Activated T-cell treated with anti-CD3 and anti-CD28 coated beads, Interleukin-2, amount 50 U/mL, for 24 hours (primary cell): ENCODE measurements around the gene RCHY1.
A peak's percentile ranks its signal among the peaks of the same experiment; 100 is the strongest.
"Not testable (repeated sequence)": the region's sequence is repeated elsewhere in the genome, so short reads cannot be mapped to it uniquely, and the experiment has no call there.

Source experiments
- DNase-seq: peaks from one replicate; pipeline ENCODE4 v3.0.0-alpha.2; 2020
- H3K27ac Mint-ChIP-seq: 2 replicates; pipeline ENCODE4 v1.8.0; 2020; ENCODE audit warnings: mild to moderate bottlenecking, mixed read lengths
- H3K27me3 Mint-ChIP-seq: 2 replicates; pipeline ENCODE4 v1.8.0; 2020; ENCODE audit warnings: mixed read lengths
- H3K36me3 Mint-ChIP-seq: 2 replicates; pipeline ENCODE4 v1.8.0; 2020; ENCODE audit warnings: low read depth, mixed read lengths
- H3K4me1 Mint-ChIP-seq: 2 replicates; pipeline ENCODE4 v1.8.0; 2020; ENCODE audit warnings: low read depth, mixed read lengths
- H3K4me3 Mint-ChIP-seq: 2 replicates; pipeline ENCODE4 v1.8.0; 2020; ENCODE audit warnings: mild to moderate bottlenecking, moderate library complexity, mixed read lengths
- H3K9me3 Mint-ChIP-seq: 2 replicates; pipeline ENCODE4 v1.8.0; 2020; ENCODE audit warnings: mixed read lengths

The RCHY1 gene

DNA sequence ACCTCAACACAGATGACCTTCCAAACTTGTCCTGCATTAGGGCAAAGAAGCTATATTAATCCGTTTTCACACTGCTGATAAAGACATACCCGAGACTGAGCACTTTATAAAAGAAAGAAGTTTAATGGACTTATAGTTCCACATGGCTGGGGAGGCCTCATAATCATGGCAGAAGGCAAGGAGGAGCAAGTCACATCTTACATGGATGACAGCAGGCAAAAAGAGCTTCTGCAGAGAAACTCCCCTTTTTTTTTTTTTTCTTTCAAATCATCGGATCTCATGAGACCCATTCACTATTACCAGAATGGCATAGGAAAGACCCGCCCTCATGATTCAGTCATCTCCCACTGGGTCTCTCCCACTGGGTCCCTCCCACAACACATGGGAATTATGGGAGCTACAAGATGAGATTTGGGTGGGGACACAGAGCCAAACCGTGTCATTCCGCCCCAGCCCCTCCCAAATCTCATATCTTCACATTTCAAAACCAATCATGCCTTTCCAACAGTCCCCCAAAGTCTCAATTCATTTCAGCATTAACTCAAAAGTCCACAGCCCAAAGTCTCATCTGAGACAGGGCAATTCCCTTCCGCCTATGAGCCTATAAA lies 17.4 kb upstream of the RCHY1 start:
- H3K27me3 Mint-ChIP-seq, DNase-seq: not testable (repeated sequence)

DNA sequence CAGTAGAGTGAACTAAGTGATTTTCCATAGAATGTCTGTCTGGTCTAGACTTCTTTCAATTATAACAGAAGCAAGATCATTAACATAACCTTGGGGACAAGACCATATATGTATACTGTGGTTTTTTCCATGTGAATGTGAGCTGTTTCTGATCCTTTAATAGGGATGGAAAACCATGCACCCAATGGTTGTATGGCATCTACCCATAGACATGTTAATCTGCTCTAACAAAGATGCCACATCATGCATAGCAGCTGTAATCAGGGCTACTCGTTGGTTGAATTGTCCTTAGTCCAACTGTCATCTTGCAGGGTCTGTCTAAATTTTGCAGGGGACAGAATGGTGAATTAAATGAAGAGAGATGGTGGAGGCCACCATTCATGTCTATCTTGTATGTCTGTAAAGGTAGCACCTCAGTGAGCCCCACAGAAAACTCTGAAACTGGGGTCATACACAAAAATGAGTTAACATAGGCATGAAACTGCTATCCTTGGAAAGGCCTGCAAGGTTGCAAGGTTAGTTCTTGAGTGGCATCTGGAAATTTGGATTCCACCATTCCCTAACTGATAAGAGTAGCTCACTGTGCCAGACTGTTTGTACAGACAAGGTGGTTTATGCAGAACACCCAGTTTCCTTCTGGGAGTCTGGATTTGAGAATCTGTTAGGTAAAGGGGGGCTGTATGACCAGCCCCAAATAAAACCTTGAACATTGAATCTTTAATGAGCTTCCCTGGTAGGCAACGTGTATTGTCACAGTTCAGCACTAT lies 16.5 kb upstream of the RCHY1 start:
- no peak overlapping the region for H3K27ac Mint-ChIP-seq
- peaks cover 15% of the 10 kb centered on the region for H3K9me3 Mint-ChIP-seq
- H3K36me3 Mint-ChIP-seq: peaks cover 87% of the 10 kb centered on the region
- no peaks in the 10 kb centered on the region for H3K27me3 Mint-ChIP-seq
- DNase-seq: no peak
- no peak overlapping the region for H3K4me3 Mint-ChIP-seq
- H3K4me1 Mint-ChIP-seq: peaks cover 3% of the 10 kb centered on the region

More for the DNA sequence above, 17.4 kb upstream of the RCHY1 start:
- Mint-ChIP-seq H3K36me3 (peaks cover 79% of the 10 kb centered on the region), H3K9me3 (peaks cover 15% of the 10 kb centered on the region)
- not testable (repeated sequence) for H3K27ac Mint-ChIP-seq, H3K4me3 Mint-ChIP-seq, H3K4me1 Mint-ChIP-seq

DNA sequence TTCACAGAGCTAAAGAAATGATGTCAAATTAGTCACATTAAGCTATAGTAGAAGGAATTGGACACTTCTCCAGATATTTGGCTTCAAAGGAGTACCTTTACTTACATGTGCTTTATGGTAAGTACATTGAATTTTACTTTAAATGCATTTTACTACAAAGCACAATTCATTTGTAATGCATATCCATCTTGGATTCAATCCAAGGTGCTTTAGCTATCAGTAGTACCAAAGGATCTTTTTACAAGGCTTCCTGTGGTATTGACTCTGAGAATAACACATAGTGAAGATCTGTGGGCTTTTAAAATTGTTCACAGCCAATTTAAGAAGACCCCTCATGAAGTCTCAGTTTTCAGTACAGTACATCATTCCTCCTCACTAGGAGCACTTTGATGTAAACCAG lies 13.3 kb upstream of the RCHY1 start:
- H3K4me1 Mint-ChIP-seq: peaks cover 19% of the 10 kb centered on the region
- H3K4me3 Mint-ChIP-seq: no peak overlapping the region
- no peaks in the 10 kb centered on the region for H3K27me3 Mint-ChIP-seq
- DNase-seq: no peak
- no peak overlapping the region for H3K27ac Mint-ChIP-seq
- H3K36me3 Mint-ChIP-seq: peaks cover 91% of the 10 kb centered on the region
- H3K9me3 Mint-ChIP-seq: peaks cover 8% of the 10 kb centered on the region

DNA sequence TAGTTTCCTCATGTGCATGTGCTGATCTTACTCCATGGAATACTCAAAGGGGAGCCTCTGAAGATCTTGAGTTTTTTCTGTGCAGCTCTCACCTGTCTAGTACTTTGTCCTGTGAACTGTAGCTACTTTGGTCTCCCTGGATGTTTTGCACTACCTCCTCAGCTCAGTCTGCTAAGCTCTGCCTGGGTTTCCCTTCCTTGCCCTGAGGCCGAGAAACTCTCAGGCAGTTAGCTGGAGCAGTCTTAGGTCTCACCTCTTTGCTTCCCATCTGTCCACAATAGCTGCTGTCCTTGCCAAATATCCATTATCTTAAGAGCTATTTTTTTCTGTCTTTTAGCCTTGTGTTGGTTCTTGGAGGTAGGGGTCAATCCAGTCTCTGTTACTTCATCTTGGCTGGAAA lies 11.7 kb upstream of the RCHY1 start:
- peak overlapping the region; percentile 28 for H3K27ac Mint-ChIP-seq

DNA sequence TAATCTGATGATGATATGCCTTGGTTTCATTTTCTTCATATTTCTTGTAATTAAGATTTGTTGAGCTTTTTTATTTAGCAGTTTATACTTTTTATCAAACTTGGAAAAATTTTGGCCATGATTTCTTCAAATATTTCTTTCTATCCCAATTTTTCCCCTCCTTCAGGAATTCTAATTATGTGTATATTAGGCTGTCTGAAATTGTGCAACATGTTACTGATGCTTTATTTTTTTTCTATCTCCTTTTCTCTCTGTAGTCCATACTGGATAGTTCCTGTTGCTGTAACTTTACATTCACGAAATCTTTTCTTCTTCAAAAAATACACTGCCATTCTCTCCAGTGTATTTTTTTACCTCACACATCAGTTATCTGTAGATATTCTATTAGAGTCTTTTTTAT lies 10.9 kb upstream of the RCHY1 start:
- Mint-ChIP-seq H3K4me3 (no peak overlapping the region), H3K36me3 (peaks cover 85% of the 10 kb centered on the region), H3K4me1 (peaks cover 31% of the 10 kb centered on the region), H3K27ac (no peak overlapping the region), H3K9me3 (no peaks in the 10 kb centered on the region), H3K27me3 (no peaks in the 10 kb centered on the region)
- DNase-seq: no peak

More for the DNA sequence above, 11.7 kb upstream of the RCHY1 start:
- Mint-ChIP-seq H3K4me3 (no peak overlapping the region), H3K4me1 (peaks cover 23% of the 10 kb centered on the region), H3K27me3 (no peaks in the 10 kb centered on the region), H3K9me3 (no peaks in the 10 kb centered on the region), H3K36me3 (peaks cover 85% of the 10 kb centered on the region)
- DNase-seq: no peak

DNA sequence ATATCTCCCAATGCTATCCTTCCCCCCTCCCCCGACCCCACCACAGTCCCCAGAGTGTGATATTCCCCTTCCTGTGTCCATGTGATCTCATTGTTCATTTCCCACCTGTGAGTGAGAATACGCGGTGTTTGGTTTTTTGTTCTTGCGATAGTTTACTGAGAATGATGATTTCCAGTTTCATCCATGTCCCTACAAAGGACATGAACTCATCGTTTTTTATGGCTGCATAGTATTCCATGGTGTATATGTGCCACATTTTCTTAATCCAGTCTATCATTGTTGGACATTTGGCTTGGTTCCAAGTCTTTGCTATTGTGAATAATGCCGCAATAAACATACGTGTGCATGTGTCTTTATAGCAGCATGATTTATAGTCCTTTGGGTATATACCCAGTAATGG lies 5.2 kb upstream of the RCHY1 start:
- not testable (repeated sequence) for H3K4me3 Mint-ChIP-seq, H3K27me3 Mint-ChIP-seq, DNase-seq, H3K9me3 Mint-ChIP-seq, H3K27ac Mint-ChIP-seq
- Mint-ChIP-seq H3K36me3 (peaks cover 82% of the 10 kb centered on the region), H3K4me1 (peaks cover 62% of the 10 kb centered on the region)

DNA sequence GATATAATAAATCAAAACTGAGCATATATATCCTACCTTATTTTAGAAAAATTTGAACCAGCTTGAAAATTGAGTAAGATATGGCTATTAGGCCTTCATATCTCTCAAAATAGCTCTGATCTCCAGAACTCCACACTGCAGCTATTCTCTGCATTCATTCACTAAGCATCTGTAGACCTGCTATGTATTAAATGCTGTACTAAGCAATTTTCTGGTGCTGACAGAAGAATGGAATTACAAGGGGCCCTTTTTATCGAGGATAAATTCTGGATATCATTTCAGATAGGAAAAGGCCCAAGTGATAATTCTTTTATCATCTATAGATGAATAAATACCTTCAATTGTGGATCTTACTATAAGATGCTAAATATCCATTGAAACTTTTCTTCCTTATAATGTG lies 1.9 kb upstream of the RCHY1 start:
- Mint-ChIP-seq H3K27me3 (no peaks in the 10 kb centered on the region), H3K9me3 (no peaks in the 10 kb centered on the region), H3K36me3 (peaks cover 69% of the 10 kb centered on the region), H3K4me3 (no peak overlapping the region), H3K27ac (peak overlapping the region; percentile 98), H3K4me1 (peaks cover 56% of the 10 kb centered on the region)
- no peak for DNase-seq

DNA sequence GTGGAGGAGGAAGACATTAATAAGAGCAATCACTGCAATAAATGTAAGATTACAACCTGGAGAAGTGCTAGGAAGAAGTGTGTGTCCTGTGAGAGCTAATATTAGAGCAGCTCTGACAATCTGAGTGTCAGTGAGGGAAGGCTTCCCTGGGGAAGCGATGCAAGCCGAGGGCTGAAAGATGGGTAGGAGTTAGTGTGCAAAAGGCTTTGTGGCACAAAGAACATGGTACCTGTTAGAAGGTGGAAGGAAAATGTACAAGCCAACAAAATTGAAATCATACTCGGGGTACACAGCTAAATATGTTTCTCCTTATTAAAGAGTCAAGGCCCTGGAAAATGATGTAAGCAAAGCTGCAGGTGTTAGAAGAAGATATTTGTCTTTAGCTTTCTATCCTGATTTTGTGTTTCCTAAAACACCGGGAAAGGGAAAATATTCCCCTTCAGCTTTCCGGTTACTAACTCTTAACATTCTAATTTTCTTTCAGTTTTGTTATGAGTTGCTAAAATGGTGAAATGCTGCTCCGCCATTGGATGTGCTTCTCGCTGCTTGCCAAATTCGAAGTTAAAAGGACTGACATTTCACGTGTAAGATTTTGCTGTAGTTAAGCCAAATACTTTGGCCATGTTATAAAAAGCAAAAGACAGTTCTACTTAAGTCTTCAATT lies 878 bp upstream of the RCHY1 start:
- Mint-ChIP-seq H3K27me3 (no peaks in the 10 kb centered on the region), H3K9me3 (no peaks in the 10 kb centered on the region), H3K4me3 (no peak overlapping the region), H3K36me3 (peaks cover 68% of the 10 kb centered on the region), H3K27ac (peak overlapping the region; percentile 98), H3K4me1 (peaks cover 56% of the 10 kb centered on the region)
- DNase-seq: no peak

DNA sequence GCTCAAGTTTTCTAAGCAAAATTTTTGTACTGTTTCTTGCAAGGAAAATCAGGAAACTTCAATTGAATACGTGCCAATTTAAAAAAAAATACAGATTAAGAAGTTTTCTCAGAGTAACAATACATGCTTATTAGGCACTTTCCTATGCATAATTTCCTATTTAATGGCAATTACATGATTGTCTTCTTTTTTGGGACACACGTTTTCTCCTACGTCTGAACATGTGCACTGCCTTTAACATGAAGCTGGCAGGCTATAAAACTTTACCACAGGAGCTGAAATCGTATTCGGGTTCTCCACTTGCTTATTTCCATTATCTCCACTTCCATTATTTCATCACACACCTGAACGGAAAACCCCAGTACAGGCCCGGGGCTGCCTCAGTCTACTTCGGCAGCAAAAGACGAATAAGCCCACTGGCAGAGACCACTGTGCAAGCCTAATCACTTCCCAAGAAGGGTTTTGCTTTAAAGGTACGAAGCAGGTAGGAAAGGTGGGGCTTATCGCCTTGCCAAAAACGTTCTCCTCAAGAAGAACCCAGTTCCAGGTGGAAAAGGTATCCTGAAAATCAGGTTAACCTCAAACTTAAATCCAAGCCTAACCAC lies 575 bp downstream of the RCHY1 start:
- Mint-ChIP-seq H3K4me3 (no peak overlapping the region), H3K9me3 (no peaks in the 10 kb centered on the region), H3K36me3 (peaks cover 71% of the 10 kb centered on the region), H3K27me3 (no peaks in the 10 kb centered on the region), H3K27ac (peak overlapping the region; percentile 98), H3K4me1 (peaks cover 59% of the 10 kb centered on the region)
- DNase-seq: no peak

DNA sequence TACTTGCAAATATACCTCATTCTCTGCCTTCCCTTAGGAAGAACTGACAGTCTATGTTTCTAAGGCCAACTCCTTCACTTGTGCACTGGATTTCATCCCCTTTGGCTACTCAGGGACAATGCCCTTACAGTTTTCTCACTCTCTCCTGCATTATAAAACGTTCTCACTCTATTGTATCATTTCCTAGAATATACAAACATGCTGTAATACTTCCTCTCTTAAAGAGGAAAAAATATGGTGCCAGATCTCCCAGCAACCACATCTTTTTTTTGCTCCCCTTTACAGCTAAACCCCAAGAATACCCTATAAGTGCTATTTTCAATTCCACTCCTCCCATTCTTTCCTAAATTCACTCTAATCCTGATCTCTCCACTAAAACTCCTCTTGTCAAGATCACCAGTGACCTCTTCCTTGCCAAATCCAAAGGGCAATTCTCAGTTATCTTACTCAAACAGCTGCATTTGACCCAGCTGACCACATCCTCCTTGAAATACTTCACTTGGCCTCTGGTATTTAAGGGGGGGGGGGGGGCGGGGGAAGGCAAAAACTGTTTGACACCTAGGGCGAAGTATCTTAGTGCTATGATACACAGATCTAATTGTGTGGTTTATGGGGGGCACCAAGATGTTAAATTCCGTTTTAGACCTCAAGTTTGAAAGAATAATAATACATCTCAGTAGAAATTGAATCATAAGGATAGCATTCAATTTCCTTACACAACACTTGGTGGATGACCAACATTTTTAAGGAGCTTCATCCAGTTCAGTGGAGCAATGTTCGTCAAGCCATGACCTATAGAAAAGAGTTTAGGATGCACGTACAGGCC lies 1.6 kb downstream of the RCHY1 start:
- Mint-ChIP-seq H3K27me3 (no peaks in the 10 kb centered on the region), H3K9me3 (no peaks in the 10 kb centered on the region), H3K4me3 (no peak overlapping the region), H3K4me1 (peaks cover 53% of the 10 kb centered on the region), H3K36me3 (peaks cover 67% of the 10 kb centered on the region), H3K27ac (peak overlapping the region; percentile 45)
- DNase-seq: no peak

DNA sequence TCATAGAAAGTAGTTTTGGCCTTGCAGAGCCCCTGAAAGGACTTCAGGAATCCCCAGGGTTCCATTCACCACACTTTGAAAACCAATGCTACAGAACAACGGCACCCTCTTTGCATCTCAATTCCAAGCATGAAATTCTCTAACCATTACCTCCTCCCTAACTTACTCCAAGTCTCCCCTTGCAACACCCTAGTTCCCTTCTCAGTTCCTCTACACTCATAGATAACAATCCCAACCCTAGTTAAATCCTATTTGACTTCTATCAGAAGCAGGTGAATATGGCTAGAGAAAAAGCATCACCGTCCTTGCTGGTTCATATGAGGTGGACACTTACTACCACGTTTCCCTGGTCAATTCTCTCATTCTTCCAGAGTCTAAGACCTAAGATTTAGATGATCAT lies 2.4 kb downstream of the RCHY1 start:
- H3K27me3 Mint-ChIP-seq: no peaks in the 10 kb centered on the region
- H3K27ac Mint-ChIP-seq: no peak overlapping the region
- H3K4me3 Mint-ChIP-seq: no peak overlapping the region
- no peak for DNase-seq
- H3K36me3 Mint-ChIP-seq: peaks cover 67% of the 10 kb centered on the region
- peaks cover 54% of the 10 kb centered on the region for H3K4me1 Mint-ChIP-seq
- no peaks in the 10 kb centered on the region for H3K9me3 Mint-ChIP-seq

DNA sequence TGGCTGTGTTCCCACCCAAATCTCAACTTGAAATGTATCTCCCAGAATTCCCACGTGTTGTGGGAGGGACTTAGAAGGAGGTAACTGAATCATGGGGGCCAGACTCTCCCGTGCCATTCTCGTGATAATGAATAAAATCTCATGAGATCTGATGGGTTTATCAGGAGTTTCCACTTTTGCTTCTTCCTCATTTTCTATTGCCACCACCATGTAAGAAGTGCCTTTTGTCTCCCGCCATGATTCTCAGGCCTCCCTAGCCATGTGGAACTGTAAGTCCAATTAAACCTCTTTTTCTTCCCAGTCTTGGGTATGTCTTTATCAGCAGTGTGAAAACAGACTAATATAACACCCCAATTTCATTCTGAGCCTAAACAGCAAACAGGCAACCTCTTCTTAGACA lies 4.6 kb downstream of the RCHY1 start:
- Mint-ChIP-seq H3K27ac (peak overlapping the region; percentile 50), H3K4me3 (peak overlapping the region; percentile 43), H3K4me1 (peaks cover 39% of the 10 kb centered on the region), H3K36me3 (peaks cover 72% of the 10 kb centered on the region)
- H3K9me3 Mint-ChIP-seq, H3K27me3 Mint-ChIP-seq, DNase-seq: not testable (repeated sequence)

DNA sequence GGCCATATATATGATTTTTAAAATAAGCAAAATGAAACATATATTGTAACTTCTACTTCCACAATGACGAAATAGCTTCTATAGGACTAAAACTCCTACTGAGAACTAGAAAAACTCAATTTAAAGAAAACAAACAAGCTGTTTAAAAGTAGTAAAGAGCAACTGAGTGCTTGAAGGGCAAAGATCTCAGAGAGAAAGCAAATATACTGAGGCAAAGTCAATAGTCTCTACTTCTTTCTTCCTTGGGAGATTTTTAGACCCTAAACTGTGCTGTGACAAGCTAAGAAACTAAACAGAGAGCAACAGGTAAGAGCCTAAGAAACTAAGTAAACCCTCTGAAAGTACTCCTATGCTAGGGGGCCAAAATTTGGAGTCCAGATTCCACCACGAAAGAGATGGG lies 8.6 kb downstream of the RCHY1 start:
- Mint-ChIP-seq H3K4me1 (peaks cover 29% of the 10 kb centered on the region), H3K27ac (no peak overlapping the region), H3K27me3 (no peaks in the 10 kb centered on the region), H3K36me3 (peaks cover 80% of the 10 kb centered on the region), H3K9me3 (no peaks in the 10 kb centered on the region), H3K4me3 (no peak overlapping the region)
- no peak for DNase-seq

DNA sequence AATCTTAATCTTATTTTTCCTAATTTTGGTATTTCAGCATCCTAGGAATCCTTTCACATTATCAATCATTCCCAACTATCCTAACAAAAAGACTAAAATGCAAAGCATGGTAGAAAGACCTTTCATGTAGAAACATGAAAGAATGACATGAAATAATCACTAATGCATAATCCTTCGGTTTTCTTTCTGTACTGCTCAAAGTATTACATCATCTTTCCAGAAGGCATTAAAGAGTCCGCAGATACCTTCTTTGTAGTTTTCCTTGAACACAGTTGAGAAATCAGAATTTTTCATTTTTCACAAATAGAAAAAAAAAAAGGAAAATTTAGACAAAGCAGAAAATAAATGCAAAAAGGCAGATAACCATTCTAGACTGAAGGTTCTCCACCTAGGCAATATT lies 11.5 kb downstream of the RCHY1 start:
- Mint-ChIP-seq H3K4me3 (no peak overlapping the region), H3K27me3 (no peaks in the 10 kb centered on the region), H3K27ac (no peak overlapping the region), H3K36me3 (peaks cover 87% of the 10 kb centered on the region), H3K9me3 (peaks cover 5% of the 10 kb centered on the region), H3K4me1 (peaks cover 24% of the 10 kb centered on the region)
- DNase-seq: no peak
